SK-N-MC (cell line): ENCODE measurements around the gene TANC1.

ENCODE experiments used
- EZH2 ChIP-seq: fragments of 200-600 bp; sonication (generic); IDR thresholded peaks from one replicate; pipeline ENCODE4 v1.6.1; 2017; ENCODE audit warnings: antibody characterized with exemption
- POLR2AphosphoS5 ChIP-seq: IDR thresholded peaks from 2 replicates; pipeline ENCODE4 v1.6.1; 2012; ENCODE audit warnings: mild to moderate bottlenecking, low read depth, low read length, borderline replicate concordance

DNA sequence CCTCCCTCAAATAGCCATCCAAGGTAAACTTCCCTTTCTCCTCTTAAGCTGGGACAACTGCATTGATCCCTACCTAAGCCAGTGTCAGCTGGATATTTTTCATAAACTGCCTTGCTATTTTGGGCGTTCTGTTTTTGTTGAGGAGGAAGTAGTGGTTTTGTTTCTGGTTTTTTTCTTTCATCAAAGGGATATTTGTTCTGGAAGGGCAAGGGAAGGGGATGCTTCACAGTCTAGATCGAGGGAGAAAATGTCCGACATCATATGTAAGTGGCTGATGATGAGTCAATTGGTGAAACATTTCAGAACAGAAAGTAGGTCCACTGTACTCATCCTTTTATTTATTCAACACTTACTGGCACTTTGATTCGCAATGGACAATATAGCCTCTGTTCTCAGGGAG lies 31.0 kb downstream of the TANC1 start:
- TF ChIP-seq EZH2 (no peak), POLR2AphosphoS5 (no peak)
